Measurements from ENCODE around the gene MEX3D.
"Not testable (repeated sequence)": the region's sequence is repeated elsewhere in the genome, so short reads cannot be mapped to it uniquely, and the experiment has no call there.

The MEX3D gene

DNA sequence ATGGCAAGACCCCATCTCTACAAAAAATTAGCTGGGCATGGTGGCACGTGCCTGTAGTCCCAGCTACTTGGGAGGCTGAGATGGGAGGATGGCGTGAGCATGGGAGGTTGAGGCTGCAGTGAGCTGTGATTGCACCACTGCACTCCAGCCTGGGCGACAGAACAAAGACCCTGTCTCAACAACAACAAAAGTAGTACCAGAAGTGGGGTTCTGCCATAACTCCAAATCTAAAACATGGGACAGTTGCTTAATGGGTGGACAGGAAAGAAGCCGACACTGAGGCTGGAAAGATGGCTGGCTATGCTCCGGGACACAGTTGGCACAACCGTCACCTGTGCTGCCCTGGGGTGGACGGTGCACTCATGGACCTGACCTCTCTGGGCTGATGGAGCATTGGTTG, 32.4 kb downstream of the MEX3D start:
- DNase-seq (ENCODE audit: low read depth) = not testable (repeated sequence)

DNA sequence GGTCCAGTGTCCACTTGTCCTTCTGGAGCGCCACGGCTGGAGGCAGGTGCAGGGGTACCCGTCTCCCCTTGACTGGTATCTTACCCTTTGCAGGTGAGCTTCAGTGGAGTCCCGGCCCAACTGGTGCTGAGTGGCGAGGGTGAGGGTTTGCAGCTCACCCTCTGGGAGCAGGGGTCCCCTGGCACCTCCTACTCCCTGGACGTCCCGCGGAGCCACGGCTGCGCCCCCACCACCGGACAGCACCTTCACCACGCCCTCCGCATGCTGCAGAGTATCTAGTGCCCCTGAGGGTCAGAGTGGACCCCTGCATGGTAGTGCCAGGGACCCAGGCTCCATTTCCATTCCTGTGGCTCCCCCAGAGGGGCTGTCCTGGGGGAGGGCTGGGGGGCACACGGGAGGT, 33.2 kb downstream of the MEX3D start:
- DNase-seq (ENCODE audit: low read depth) = no peak

DNA sequence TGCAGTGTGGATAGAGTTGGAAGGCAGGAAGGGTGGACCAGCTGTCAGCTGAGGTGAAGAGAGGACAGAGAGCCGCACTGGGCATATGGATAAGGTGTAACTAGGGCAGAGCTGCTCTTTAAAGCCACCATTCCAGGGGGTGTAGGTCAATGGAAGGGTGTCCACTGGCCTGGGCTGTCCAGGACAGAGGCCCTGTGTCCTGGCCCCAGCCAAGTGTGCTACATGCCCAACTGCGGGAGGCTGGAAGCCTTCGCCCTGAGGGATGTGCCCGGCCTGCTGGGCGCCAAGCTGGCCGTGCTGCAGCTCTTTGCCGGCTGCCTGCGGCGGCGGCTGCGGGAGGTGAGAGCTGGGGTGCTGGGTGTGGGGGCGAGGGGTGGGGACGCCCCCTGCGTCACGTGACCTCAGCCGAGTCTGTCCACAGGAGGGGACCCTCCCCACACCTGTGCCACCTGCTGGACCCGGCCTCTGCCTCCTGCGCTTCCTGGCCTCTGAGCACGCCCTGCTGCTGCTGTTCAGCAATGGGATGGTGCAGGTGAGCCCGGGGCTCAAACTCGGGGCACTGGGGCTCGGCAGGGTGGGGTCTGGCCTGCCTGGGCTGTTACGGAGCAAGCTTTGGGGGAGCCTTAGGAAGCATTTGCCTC, 34.5 kb downstream of the MEX3D start:
- DNase-seq (ENCODE audit: low read depth) = no peak

DNA sequence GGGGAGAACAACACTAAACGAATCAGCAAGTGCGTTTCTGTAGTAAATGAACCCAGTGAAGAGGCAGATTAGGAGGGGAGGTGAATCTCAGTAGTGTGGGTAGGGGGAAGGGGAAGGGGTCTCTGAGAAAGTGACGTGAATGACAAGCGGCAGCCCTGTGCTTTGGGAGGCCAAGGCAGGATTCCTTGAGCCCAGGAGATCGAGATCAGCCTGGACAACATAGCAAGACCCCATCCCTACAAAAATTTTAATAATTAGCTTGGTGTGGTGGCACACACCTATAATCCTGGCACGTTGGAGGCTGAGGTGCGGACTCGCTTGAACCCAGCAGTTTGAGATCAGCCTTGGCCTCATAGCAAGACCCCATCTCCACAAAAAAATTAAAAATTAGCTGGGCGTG, 36.1 kb downstream of the MEX3D start:
- no peak for DNase-seq (ENCODE audit: low read depth)

DNA sequence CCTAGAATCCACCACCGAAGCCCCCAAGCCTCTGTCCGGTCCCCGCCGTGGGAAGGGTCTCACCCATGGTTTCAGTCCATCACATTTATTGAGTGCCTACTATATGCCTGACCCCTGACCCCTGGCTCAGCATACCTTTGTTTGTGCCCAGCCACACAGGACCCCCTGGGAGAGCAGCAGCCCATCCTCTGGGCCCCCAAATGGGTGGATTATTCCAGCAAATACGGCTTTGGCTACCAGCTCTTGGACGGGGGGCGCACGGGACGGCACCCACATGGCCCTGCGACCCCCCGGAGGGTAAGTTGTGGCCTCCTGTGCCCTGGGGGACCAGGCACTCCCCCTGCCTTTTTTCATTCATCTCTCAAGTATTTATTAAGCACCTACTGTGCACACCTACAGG, 36.5 kb downstream of the MEX3D start:
- no peak for DNase-seq (ENCODE audit: low read depth)

DNA sequence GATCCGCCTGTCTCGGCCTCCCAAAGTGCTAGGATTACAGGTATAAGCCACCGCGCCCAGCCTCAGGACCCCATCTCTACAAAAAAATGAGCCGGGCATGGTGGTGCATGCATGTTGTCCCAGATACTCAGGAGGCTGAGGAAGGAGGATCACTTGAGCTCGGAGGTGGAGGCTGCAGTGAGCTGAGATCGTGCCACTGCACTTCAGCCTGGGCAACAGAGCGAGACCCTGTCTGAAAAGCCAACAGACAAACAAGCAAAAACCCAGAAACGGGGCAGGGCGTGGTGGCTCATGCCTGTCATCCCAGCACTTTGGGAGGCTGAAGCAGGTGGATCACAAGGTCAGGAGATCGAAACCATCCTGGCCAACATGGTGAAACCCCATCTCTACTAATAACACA, 37.3 kb downstream of the MEX3D start:
- not testable (repeated sequence) for DNase-seq (ENCODE audit: low read depth)

DNA sequence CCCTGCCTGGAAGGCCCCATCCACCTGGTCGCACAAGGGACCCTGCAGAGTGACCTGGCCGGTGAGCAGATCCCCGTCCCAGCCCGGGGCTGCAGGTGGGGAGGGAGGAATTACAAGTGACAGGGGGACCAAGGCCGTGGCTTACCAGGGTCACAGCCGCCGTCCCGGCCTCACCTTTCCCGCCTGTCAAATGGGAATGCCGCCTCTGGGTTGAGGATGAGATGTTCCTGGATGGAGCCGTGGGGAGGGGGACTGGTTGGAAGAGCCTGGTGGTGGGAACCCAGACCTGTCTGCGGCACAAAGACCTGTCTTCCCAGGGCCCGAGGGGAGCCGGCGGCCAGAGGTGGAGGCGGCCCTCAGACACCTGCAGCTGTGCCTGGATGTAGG, 38.7 kb downstream of the MEX3D start:
- no peak for DNase-seq (ENCODE audit: low read depth)

DNA sequence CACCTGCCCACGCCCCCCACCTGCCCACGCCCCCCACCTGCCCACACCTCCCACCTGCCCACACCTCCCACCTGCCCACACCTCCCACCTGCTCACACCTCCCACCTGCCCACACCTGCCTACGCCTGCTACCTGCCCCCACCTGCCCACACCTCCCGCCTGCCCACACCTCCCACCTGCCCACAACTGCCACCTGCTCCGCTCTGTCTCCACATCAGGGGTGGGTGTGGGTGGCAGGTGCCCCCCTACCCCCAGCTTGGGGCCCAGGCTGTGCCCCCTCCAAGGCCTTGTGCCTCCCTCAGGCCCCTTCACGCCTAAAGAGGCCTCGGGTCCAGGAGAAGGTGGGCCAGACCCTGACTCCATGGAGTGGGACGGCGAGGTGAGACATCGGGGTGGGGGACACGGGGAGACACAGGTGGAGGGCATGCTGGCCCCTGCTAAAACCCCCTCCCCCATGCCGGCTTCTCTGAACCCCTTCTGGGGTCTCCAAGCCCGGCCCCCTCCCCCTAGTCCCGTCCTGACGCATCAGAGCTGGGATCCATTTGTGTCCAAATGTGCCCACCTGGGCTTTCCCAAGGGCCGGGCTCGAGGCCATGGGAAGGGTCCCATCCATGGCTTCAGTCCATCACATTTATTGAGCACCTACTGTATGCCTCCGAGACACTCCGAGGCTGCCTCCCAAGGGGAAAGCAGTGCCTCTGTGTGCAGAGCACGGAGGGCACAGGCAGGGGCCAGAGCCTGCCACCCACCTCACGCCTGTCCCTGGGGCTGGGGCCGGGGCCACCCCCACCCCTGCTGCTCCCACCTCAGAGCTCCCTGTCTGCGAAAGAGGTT, 39.3 kb downstream of the MEX3D start:
- DNase-seq (ENCODE audit: low read depth) = no peak

DNA sequence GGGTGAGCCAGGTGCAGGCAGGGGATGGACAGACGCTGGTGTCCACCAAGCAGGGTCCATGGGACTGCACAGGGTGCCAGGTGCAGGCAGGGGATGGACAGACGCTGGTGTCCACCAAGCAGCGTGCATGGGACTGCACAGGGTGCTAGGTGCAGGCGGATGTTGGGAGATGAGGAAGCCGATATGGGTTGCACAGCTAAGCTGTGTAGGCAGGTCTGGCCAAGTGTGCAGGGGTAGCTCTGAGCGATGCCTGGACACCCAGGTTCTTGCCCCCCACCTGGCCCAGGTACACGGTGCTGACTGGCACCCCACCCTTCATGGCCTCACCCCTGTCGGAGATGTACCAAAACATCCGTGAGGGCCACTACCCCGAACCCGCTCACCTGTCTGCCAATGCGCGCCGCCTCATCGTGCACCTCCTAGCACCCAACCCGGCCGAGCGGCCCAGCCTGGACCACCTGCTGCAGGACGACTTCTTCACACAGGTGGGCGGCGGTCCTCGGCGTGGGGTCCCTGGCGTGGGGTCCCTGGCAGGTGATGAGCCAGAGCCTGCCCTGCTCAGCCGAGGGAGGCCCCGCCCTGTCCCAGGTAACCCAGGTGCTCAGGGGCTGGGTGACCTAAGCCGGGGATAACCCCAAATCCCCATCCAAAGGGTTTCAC, 40.3 kb downstream of the MEX3D start:
- DNase-seq (ENCODE audit: low read depth) = no peak

DNA sequence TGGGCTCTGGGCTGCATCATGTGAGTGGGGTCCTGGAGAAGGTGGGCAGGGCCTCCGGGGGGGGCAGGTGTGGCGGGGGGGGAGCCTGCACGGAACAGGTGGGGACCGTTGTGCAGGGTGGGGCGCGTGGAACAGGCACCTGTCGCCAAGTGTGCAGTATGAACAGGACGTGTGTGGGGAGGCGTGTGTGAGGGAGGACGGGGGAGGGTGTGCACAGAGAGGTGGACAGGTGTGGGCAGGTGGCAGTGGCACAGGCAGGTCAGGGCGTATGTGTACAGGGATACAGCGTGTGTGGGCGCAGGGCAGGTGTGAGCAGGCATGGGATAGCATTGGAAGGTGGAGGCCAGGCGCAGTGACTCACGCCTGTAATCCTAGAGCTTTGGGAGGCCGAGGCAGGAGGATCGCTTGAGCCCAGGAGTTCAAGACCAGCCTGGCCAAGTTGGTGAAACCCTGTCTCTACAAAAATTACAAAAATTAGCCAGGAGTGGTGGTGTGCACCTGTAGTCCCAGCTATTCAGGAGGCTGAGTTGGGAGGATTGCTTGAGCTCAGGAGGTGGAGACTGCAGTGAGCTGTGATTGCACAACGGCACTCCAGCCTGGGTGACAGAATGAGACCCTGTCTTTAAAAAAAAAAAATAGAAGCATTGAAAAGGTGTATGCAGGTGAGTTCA, 41.0 kb downstream of the MEX3D start:
- no peak for DNase-seq (ENCODE audit: low read depth)

DNA sequence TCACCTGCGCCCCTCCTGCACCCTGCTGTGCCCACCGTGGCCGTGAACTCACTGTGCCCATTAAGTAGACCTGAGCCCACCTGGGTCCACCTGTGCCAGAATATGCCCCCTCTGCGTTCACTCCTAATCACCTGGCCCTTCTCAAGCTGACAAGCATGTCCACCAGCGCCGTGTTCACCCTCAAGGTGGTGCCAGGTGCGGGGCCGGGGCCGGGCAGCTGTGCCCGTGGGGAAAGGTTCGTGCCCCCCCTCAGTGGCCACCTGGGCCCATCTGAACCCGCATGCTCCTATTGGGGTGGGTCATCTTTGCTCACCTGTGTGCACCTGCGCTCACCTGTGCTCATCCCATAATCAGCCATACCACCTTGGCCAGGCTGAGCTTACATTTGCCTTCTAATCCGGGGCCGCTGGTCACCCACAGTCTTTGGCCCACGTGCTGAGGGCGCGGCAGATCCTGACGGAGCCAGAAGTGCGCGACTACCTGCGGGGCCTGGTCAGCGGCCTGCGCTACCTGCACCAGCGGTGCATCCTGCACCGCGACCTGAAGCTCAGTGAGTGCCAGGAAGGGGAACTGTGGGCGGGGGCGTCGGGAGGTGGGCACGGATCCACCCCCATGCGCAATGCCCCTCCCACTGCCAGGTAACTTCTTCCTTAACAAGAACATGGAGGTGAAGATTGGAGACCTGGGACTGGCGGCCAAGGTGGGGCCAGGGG, 41.9 kb downstream of the MEX3D start:
- DNase-seq (ENCODE audit: low read depth) = no peak

DNA sequence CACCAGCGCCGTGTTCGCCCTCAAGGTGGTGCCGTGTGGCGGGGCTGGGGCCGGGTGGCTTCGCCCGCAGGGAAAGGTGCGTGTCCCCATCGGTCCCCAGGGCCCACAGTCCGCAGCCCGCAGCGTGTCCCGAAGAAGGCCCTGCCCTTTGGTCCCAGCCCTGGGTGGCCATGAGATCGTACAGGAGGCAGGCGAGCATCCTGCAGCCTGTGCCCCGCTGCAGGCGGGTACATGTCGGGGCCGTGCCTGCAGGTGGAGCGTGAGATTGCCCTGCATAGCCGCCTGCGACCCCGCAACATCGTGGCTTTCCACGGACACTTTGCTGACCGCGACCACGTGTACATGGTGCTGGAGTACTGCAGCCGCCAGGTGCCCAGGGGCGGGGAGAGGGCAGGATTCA, 42.8 kb downstream of the MEX3D start:
- no peak for DNase-seq (ENCODE audit: low read depth)

DNA sequence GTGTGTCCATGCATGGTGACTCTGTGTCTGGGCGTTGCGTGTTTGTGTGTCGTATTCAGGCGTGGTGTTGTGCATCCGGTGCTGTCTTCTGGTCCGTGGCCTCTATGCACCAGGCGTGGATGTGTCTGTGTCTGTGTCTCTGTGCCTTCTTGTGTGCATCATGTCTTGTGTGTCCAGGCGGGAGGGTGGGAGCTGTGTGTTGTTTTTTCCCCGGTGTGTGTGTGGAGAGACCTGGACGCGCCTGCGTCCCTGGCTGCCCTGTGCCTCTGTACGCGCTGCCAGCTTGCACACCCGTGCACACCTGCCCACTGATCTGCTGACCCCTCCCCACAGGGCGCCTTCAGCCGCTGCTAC, 43.2 kb downstream of the MEX3D start:
- DNase-seq (ENCODE audit: low read depth) = no peak

DNA sequence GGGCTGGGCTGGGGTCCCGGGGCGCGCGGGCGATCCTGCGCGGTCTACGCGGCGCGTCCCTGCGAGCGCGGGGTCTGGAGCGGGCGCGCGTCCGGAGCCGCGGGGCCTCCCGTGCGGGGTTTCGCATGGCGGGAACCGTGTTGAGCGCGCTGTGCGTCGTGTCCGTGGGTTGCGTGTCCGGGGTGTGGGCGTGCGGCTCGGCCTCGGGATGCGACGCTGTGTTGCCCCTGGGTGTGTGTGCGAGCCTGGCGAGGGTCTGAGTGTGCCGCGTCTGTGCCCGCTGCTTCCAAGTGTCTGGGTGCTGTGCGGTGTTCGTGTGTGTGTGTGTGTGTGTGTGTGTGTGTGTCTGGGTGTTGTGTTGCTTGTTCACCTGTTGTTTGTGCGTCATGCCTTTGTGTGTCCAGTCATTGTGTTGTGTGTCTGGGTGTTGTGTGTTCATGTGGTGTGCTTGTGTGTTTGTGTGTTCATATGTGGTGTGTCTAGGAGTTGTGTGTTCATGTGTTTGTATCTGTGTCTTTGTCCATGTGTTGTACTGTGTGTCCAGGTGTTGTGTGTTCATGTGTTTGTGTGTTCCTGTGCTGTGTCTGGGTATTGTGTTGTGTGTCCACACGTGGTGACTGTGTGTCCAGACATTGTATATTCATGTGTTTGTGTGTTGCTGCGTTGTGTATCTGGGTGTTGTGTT, 43.7 kb downstream of the MEX3D start:
- no peak for DNase-seq (ENCODE audit: low read depth)

DNA sequence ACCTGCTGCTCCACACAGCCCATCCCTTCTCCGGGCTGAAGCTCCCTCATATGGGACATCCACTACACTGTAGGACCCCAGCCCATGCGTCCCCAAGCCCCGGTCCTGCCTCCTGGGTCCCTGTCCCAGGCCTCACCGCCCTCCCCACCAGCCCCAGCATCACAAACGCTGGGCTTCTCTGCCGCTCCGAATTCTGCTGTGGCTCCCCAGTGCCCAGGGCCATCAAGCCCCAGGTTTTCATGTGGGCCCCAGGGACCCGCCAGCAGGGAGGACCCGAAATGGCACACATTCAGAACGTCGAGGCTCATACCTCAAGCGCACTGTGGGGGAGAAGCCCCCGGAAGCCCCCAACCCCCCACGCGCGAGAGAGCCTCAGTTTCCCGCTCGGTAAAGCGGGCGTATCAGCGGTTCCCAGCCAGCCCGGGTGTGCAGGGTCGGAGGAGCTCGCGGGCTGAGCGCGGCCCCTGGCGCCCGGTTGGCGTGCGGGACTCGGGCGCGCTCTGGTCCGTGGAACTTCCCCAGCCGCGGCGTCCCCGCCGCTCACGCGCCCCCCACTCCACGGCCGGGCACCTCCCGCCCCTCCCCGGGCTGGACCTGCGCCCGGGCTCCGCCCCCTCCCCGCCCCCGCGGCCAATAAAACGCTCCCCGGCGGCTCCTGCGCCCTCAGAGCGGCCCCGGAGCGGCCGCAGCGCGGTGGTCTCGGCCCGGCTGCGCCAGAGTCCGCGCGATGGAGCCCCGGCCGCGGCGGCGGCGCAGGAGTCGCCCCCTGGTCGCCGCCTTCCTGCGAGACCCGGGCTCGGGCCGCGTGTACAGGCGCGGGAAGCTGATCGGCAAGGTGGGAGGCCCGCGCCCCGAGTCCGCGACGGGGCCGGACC, 44.5 kb downstream of the MEX3D start, which contains the start of gene PLK5:
PLK5 (plus strand) TSS at position 666 of the 875 bp plus-strand sequence. CDS start 2,920 bp downstream, outside the sequence.
- DNase-seq (ENCODE audit: low read depth) = no peak

DNA sequence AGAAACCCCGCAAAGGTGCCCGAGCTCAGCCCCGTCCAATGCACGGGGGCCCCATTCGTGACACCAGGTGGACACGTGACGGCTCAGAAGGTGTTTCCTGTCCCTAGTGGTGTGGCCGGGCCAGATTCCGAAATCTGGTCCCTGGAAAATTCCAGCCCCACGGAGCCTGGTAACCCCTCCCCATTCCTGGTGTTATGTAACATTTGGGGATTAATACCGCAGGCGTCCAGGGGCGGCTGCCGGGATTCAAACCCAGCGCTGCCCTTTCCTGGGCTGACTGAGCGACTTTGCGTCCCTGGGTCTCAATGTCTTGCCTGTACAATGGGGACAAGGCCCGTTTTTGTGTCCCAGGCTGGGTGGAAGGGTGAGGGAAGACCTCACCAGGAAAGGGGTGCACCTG, 45.3 kb downstream of the MEX3D start:
- DNase-seq (ENCODE audit: low read depth) = no peak

DNA sequence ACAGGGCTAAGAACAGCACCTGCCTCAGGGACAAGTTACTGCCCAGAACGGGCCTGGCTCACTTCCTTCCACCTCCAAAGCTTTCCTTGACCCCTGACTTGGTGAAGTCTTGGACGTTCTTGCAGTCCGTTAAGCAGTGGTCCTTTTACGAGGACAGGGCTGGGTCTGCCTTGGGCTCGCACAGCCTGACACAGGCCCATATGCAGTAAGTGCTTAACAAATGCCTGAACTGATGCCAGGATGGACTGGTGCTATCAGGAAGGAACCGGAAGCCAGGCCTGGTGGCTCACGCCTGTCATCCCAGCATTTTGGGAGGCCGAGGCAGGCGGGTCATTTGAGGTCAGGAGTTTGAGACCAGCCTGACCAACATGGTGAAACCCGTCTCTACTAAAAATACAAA, 46.1 kb downstream of the MEX3D start:
- DNase-seq (ENCODE audit: low read depth) = no peak

DNA sequence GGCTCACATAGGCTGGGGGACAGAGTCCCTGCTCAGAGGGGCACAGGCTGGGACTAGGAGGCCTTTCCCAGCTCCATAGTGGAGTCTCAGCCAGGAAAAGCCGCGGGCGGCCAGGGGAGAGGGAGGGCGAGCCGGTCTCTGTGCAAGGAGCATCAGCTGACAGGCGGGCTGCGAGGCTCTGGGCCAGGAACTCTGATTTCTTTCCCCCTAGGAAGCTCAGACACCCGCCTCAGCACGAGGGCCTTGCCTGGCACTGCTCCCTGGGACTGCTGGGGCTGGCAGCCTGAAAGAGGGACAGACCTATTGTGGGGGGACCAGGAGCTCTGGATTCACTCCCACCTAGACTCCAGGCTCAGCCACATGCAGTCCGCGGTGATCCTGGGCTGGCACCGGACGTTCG, 46.5 kb downstream of the MEX3D start:
- DNase-seq (ENCODE audit: low read depth) = no peak

DNA sequence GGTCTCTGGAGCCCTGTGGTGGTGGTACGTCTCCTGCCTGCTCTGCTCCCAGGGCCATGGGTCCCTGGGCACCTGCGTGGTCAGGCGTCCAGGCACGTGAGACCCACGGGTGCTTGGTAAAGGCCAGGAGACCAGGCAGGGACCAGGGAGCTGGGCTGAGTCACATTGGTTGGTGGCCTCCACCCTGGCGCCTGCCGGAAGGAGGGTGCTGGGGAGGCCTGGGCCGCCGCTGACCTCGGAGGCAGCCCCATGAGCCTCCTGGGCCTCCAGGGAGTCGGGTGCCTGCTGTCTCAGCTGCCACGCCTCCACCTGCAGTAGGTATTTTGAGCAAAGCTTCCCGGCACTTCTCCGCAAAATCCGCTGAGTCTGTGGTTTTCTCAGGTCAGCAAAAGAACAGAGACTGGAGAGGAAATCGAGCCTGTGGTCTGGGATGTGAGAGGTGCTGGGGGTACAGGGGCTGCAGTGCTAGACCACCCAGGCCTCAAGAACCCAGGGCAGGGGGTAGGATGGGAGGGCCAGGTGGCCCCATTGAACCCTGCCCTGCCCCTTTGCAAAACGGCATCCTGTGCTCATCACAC, 47.8 kb downstream of the MEX3D start:
- DNase-seq (ENCODE audit: low read depth) = no peak

DNA sequence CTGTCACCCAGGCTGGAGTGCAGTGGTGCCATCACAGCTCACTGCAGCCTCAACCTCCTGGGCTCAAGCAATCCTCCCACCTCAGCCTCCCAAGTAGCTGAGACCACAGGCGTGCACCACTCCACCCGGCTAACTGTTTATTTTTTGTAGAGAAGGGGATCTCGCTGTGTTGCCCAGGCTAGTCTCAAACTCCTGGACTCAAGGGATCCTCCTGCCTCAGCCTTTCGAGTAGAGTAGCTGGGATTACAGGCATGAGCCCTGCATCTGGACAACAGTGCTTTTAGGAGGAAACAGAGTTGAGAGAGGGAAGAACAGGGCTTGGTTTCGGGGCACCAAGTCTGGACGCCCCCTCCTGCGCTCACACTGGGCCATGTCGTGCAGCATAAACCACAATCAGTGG, 48.3 kb downstream of the MEX3D start:
- not testable (repeated sequence) for DNase-seq (ENCODE audit: low read depth)

Measured in fibroblast of the conjunctiva (primary cell).